Effector memory CD4-positive, alpha-beta T cell (primary cell): ENCODE results near the gene COPA.

ENCODE experiments used
- DNase-seq, 3 donors: peaks; one replicate each; pipeline ENCODE4 v3.0.0-alpha.2; 2020
- H3K27ac ChIP-seq: 2 replicates; pipeline ENCODE4 v1.7.0; 2013; ENCODE audit warnings: mild to moderate bottlenecking, low read length, moderate library complexity; ENCODE audit not compliant: insufficient read depth, poor library complexity, severe bottlenecking
- H3K27me3 ChIP-seq: replicated peaks from 2 replicates; pipeline ENCODE4 v1.7.0; 2013; ENCODE audit warnings: mild to moderate bottlenecking, low read length; ENCODE audit not compliant: insufficient read depth, control insufficient read depth, poor library complexity, severe bottlenecking
- H3K36me3 ChIP-seq: 2 replicates; pipeline ENCODE4 v1.7.0; 2013; ENCODE audit warnings: mild to moderate bottlenecking, low read length, moderate library complexity; ENCODE audit not compliant: control insufficient read depth, insufficient read depth
- H3K4me1 ChIP-seq: 2 replicates; pipeline ENCODE4 v1.7.0; 2013; ENCODE audit warnings: low read length, mild to moderate bottlenecking; ENCODE audit not compliant: control insufficient read depth, insufficient read depth, poor library complexity, severe bottlenecking
- H3K4me3 ChIP-seq: 2 replicates; pipeline ENCODE4 v1.7.0; 2013; ENCODE audit warnings: low read length, low read depth, mild to moderate bottlenecking; ENCODE audit not compliant: insufficient read depth, poor library complexity, severe bottlenecking
- H3K9me3 ChIP-seq: 2 replicates; pipeline ENCODE4 v1.7.0; 2013; ENCODE audit warnings: mild to moderate bottlenecking, low read length, moderate library complexity; ENCODE audit not compliant: control insufficient read depth

Gene COPA

DNA sequence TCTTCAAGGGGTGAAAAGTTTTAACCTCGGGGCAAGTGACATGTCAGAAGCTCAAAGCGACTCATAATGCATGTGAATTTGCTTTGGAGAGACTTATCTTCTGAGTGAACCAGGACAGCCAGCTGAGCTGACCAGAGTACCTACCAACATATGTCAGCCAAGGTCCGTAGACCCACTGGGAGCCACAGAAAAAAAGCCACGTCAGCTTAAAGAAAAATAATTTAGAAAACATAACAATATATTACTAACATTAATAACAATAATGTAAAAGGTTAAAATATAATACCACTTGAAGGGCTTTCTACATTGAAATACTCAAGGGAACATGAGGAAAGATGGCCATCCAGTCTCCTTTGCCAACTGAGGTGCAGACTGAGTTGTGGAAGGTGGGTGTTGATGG, 65.1 kb downstream of the COPA start:
- peaks cover 60% of the 10 kb centered on the region for H3K36me3 ChIP-seq
- H3K4me1 ChIP-seq, result no peaks in the 10 kb centered on the region
- no peak for DNase-seq
- no peak overlapping the region for H3K27ac ChIP-seq
- H3K27me3 ChIP-seq, result no peaks in the 10 kb centered on the region
- H3K9me3 ChIP-seq, result no peaks in the 10 kb centered on the region
- H3K4me3 ChIP-seq, result no peak overlapping the region

DNA sequence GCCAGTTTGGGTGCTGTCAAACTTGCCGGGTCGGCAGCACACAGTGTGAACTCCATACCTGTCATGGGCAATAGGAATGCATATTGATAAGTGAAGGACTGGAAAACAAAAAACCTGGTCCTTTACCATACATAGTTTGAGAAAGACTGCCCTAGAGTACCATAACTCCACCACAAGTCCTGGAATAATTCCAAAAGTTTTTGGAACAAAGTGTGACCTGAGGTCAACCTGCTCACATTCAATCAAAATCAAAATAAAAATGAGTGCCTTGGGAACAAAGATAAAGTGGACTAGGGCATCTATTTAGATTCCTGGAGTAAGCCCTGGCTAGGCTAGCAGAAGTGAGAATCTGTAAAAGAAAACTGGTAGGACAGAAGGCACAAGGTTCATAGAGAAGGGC, 65.7 kb downstream of the COPA start:
- H3K27ac ChIP-seq, result no peak overlapping the region
- no peak for DNase-seq
- H3K4me1 ChIP-seq, result no peaks in the 10 kb centered on the region
- H3K36me3 ChIP-seq, result peaks cover 53% of the 10 kb centered on the region
- no peak overlapping the region for H3K4me3 ChIP-seq
- H3K27me3 ChIP-seq, result no peaks in the 10 kb centered on the region
- no peaks in the 10 kb centered on the region for H3K9me3 ChIP-seq

DNA sequence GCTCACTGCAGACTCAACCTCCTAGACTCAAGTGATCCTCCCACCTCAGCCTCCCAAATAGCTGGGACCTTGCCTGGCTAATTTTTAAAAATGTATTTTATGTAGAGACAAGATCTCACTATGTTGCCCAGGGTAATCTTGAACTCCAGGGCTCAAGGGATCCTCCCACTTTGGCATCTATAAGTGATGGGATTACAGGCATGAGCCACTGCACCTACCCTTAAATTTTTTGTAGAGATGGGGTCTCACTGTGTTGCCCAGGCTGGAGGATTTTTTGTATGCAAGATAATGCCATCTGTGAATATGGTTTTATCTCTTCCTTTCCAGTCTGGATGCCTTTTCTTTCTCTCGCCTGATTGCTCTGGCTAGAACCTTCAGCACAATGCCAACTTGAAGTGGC, 72.0 kb downstream of the COPA start:
- H3K36me3 ChIP-seq, result no peaks in the 10 kb centered on the region
- no peaks in the 10 kb centered on the region for H3K27me3 ChIP-seq
- no peak overlapping the region for H3K4me3 ChIP-seq
- DNase-seq, result no peak
- no peak overlapping the region for H3K27ac ChIP-seq
- H3K4me1 ChIP-seq, result no peaks in the 10 kb centered on the region
- no peaks in the 10 kb centered on the region for H3K9me3 ChIP-seq

DNA sequence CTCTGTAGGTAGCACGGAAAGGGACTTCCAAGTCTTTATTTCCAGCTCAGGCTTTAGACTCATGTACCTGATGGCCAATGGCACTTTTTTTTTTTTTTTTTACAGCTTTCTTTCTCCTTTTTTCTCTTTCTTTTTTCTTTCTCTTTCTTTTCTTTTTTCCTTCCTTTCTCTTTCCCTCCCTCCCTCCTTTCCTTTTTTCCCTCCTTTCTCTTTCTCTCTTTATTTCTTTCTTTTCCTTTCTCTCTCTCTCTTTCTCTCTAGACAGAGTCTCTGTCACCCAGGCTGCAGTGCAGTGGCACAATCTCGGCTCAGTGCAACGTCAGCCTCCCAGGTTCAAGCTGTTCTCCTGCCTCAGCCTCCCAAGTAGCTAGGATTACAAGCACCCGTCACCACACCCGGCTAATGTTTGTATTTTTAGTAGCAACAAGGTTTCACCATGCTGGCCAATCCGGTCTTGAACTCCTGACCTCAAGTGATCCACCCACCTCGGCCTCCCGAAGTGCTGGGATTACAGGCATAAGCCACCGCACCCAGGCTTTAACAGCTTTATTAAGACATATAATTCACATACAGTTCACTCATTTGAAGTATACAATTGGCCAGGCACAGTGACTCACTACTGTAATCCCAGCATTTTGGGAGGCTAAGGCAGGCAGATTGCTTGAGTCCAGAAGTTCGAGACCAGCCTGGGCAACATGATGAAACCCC, 75.6 kb downstream of the COPA start:
- DNase-seq, result no peak

DNA sequence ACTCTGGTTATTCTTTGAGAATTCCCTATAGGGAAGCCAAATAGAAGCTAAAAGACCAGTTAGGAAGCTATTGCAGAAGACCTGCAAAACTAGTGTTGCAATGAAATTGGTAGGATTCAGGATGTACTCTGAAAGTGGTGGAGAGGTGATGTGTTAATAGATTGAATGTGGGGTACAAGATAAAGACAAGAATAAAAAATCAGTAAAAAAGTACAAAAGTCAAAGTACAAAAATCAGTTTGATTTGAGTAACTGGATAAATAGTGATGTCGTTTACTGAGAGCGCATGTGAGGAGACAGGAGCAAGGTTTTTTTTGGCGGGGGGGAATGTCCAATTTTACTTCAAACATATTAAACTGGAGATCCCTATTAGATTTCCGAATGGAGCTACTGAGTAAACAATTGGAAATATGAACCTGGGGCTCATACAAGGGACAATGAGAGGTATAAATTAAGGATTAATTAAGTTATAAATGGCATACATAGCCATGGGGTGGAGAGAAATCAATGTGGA, 78.2 kb downstream of the COPA start:
- peaks cover 11% of the 10 kb centered on the region for H3K4me1 ChIP-seq
- no peak overlapping the region for H3K27ac ChIP-seq
- no peaks in the 10 kb centered on the region for H3K36me3 ChIP-seq
- no peak for DNase-seq
- no peaks in the 10 kb centered on the region for H3K27me3 ChIP-seq
- H3K9me3 ChIP-seq, result no peaks in the 10 kb centered on the region
- no peak overlapping the region for H3K4me3 ChIP-seq

More for the DNA sequence above, 75.6 kb downstream of the COPA start:
- H3K4me3 ChIP-seq, result no peak overlapping the region
- H3K4me1 ChIP-seq, result no peaks in the 10 kb centered on the region
- H3K36me3 ChIP-seq, result no peaks in the 10 kb centered on the region
- no peak overlapping the region for H3K27ac ChIP-seq
- no peaks in the 10 kb centered on the region for H3K9me3 ChIP-seq
- no peaks in the 10 kb centered on the region for H3K27me3 ChIP-seq

DNA sequence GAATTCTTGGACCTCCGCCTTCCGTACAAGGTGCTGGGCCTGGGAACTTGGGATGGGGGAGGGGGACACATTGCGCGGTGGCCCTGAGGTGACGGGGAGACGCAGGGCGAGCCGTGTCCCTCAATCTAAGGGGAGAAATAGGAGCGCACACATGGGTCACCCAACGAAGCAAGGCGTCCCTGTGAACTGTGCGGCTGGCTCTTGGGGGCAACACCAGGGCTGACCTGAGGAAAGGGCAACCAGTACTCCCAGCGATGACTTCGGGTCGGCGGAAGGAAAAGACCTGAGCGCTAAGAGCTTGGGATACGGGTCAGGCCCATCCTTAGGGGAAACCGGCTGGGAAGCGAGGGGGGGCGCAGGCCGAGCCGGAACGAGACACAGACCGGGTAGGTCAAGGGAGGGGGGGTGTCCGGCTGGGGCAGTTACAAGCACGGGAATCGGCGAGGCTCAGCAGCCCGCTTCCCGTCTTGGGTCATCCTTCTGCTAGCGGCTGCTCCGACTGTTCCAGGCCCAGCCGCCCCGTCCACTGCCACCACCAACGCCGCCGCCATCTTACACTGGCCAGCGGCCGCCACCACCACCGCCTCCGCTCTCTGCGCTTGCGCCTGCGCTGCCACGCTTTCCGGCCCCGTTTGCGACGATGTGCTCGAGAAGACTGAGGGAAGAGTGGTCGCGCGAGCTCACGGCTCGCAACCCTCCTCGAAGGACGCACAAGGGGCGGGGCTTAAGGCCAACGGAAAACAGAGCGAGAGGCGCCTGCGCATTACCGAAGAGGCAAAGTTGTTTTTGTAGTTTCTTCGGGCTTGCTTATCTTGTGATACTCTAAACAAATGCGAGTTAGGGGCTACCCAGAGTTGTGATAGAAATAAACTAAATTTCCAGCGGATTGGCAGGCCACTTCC, 80.9 kb downstream of the COPA start, which contains the start of gene DCAF8:
DCAF8 (minus strand) TSS at position 657 of the 902 bp plus-strand sequence. CDS start 18,541 bp downstream, outside the sequence.
- peak; percentile 93 to 95 (median 94) for DNase-seq

DNA sequence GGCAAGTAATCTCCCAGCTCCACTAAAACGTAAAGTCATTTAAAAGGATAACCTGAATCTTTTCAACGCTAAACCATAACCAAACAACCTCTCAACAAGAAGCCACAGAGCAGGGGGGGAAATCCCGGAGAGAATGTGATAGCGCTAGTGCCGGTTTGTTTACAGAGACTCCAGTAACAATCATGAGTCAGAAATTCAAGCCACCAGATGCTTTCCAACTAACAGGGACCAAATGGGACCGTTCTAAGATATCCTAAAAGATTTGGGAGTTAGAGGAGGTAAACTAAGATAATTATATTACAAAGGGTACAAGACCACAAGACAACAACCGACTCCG, 81.5 kb downstream of the COPA start:
- Histone ChIP-seq H3K9me3 (no peaks in the 10 kb centered on the region), H3K27me3 (no peaks in the 10 kb centered on the region), H3K4me1 (peaks cover 14% of the 10 kb centered on the region), H3K27ac (peak overlapping the region; percentile 97), H3K36me3 (no peaks in the 10 kb centered on the region), H3K4me3 (peak overlapping the region; percentile 78)
- peak; percentile 57 to 72 (median 69) for DNase-seq

More for the DNA sequence above, 80.9 kb downstream of the COPA start, which contains the start of gene DCAF8:
- H3K27me3 ChIP-seq, result no peaks in the 10 kb centered on the region
- no peaks in the 10 kb centered on the region for H3K9me3 ChIP-seq
- H3K4me3 ChIP-seq, result peak within 1 kb of the TSS; percentile 78
- H3K4me1 ChIP-seq, result peaks cover 14% of the 10 kb centered on the region
- H3K36me3 ChIP-seq, result no peaks in the 10 kb centered on the region
- H3K27ac ChIP-seq, result peak within 1 kb of the TSS; percentile 97

DNA sequence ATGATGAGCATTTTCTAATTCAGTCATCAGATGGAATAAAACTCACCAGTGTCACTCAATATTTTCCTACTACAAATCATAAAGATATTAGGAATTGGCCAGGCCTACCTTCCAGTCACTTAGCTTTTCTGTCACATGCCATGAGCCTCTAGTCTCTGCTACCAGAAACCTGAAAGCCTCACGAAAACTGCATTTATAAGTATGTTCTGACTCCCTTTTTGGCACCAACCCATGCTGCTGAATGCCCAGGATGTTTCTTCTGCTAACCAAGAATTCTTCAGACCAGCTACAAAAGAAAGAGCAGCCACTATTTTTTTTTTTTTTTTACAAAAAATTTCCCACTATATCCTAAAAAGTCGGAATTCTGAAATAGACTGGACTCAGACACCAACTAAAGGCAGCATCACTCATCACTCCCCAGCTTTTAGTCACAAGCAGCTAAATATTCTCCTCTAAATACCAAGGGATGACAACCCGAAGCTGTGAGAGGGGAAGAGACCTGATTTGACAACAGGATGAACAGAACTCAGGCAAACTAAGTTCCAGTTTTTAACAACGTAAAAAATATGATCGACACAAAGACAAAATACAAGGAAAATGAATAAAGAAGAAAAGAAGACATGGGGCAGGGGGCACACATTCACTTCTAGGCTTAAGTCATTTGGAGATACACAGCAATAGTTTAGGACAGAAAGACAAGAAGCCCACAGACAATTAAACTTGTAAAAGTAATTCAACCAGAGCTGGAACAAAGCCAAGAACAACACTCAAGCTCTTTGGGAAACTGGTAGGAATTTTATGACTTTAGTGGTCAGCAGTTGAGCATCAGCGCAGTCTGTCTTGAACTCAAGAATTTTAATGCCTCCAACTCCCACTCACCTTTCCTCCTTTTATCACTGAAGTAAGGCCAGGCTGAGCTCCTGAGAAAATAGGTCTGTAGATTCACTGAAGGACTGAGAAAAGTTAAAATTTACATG, 82.4 kb downstream of the COPA start:
- H3K27me3 ChIP-seq, result no peaks in the 10 kb centered on the region
- no peak for DNase-seq
- peaks cover 17% of the 10 kb centered on the region for H3K4me1 ChIP-seq
- H3K27ac ChIP-seq, result peak overlapping the region; percentile 97
- no peaks in the 10 kb centered on the region for H3K9me3 ChIP-seq
- H3K36me3 ChIP-seq, result no peaks in the 10 kb centered on the region
- peak overlapping the region; percentile 78 for H3K4me3 ChIP-seq

DNA sequence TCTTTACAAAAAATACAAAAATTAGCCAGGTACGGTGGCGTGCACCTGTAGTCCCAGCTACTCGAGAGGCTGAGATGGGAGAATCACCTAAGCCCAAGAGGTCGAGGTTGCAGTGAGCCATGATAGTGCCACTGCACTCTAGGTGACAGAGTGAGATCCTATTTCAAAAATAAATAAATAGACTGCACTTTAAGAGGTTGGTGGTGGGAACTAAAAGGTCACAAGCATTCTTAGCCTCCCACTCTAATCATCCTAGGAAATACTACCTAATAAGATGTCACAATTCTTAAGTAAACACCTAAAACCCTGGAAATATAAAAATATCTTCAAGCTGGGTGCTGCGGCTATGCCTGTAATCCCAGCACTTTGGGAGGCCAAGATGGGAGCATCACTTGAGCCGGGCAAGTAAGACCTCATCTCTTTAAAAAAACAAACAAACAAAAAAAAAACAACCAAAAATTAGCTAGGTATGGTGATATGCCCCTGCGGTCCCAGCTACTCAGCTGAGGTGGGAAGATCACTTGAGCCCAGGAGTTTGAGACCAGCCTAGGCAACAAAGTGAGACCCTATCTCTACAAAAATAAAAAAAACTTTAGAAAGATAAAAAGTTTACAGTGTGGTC, 84.8 kb downstream of the COPA start:
- no peak for DNase-seq
- Histone ChIP-seq H3K36me3 (no peaks in the 10 kb centered on the region), H3K27ac (no peak overlapping the region), H3K4me3 (no peak overlapping the region), H3K4me1 (peaks cover 17% of the 10 kb centered on the region), H3K27me3 (no peaks in the 10 kb centered on the region), H3K9me3 (no peaks in the 10 kb centered on the region)
